Measurements from ENCODE around the gene COL11A1.

DNA sequence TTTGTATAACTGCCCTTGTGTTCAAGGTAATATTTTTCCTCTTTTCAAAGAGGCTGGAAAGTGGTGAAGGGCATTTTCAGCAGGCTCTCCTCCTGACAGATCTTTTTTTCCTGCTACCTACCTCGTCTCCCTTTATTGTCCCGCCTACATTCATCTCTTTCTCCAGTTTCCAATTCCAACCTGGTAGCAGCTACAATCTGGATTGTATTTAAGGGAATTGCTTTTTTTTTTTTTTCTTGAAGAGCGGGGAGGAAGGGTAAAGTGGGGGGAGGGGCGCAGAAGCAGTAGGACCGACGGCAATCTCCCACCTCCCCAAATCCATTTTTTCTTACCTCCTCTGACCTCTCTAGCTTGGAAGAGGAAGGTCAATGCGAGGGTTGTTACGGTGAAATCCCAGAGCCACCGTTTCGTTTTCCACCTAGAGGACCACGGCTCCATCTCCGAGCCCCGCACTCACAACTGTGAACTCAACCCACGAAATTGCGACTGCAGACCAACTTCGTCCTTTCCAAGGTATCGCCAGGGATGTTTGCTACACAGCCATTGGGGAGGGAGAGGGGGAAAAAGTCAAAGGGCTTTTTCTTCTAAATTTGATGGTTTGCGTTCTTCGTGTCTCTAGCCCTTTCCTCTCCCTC is 464 bp downstream of the COL11A1 start:
- TF ChIP-seq, protein P1, sequence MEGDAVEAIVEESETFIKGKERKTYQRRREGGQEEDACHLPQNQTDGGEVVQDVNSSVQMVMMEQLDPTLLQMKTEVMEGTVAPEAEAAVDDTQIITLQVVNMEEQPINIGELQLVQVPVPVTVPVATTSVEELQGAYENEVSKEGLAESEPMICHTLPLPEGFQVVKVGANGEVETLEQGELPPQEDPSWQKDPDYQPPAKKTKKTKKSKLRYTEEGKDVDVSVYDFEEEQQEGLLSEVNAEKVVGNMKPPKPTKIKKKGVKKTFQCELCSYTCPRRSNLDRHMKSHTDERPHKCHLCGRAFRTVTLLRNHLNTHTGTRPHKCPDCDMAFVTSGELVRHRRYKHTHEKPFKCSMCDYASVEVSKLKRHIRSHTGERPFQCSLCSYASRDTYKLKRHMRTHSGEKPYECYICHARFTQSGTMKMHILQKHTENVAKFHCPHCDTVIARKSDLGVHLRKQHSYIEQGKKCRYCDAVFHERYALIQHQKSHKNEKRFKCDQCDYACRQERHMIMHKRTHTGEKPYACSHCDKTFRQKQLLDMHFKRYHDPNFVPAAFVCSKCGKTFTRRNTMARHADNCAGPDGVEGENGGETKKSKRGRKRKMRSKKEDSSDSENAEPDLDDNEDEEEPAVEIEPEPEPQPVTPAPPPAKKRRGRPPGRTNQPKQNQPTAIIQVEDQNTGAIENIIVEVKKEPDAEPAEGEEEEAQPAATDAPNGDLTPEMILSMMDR (IDR thresholded peaks at IDR 0.05) = no peak
- TF ChIP-seq POLR2A (IDR thresholded peaks at IDR 0.05) = no peak
